HG02610 (cell line): ENCODE measurements around the gene JAKMIP1.

Experiments used
- ATAC-seq: cut with Tn5 transposase; IDR thresholded peaks from one replicate; pipeline ENCODE4 v1.9.1; 2021; ENCODE audit warnings: mild to moderate bottlenecking, moderate library complexity; ENCODE audit not compliant: unreplicated experiment

JAKMIP1 gene

DNA sequence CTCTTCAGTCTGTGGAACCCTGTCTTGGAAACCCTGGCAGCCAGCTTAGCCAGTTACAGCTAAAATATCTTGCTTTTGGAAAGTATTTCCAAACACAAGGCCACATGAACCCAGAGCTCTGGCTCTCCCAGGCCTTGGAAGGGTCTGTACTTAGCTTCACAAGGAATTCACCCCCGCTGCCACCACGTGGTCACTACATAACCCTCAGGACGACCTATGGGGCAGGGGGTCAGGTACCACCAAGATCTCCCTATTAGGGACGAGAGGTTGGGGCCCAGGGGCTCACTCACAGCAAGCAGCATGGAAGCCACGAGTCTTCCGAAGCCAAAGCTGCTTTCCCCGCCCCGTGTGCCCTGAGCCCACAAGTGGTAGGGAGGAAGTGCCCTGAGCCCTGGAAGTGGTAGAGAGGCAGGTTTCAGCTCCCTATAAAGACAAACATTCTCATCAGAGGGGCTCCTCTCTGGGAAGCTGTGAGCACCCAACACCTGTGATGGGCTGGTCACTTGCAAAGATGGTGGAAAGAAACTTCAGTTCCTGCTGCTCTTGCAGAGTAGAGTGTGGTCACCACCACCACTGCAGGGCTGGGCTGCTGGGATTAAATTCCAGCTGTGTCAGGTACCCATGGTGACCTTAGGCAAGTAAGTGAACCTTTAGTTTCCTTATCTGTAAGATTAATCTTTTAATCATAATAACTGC, 4.7 kb upstream of the JAKMIP1 start:
- no peak for ATAC-seq

DNA sequence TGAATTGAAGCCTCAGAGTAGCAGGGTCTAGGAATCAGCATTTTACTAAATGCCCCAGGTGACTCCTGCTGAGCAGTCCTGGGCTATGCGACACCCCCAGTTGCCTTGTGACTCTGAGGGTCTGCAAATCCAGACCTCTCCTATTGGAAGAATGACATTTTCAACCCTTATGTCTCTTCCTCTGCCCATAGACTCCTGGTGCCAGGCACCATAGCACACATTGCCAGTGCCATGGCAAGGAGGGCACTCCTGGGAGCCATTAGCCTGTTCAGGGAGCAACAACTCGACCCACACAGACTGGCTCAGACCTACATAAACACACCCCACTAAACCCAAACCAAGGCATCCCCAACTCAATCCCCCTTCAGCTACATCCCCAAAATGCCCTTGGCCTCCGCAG, 3.7 kb upstream of the JAKMIP1 start:
- no peak for ATAC-seq

DNA sequence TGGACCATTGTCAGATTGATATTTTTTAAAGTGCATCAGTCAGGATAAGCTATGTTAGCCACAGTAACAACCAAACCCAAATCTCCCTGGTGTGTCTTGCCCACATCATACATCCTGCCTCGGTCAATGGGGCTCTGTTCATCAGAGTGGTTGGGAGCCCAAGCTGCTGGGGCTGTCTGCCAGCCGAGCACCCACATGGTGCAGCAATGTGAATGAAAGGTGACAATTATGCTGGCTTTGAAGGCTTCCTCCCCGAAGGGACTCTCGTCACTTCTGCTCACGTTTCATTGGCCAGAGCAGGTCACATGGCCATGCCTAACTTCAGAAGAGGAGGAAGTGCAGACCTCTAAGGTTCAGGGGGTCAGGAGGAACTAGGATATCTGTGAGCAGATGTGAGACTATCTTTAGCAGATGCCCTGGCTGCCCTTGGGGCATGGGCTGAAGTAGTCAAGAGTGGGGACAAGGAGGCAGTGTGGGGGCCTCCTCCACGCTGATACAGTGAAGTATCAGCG, 1.3 kb upstream of the JAKMIP1 start:
- no peak for ATAC-seq

DNA sequence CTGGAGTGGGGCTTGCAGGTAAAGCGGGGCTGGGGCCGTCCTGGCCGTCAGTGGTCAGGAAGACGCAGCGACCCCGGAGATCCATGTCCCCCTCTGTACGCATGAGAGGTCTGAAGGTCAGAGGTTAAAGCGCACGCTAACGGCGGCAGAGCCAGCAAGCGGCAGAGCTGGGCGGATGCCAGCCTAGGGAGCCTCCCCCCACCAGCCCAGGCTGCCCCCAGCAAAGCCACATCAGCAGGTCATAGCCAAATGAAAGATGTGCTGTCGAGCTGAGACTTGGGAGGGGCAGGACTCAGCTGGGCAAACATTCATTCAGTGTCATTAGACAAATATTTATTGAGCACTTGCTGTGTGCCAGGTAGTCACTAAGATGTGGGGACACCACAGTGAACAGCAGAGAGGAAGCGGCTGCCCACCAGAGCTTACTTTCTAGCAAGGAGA, 593 bp upstream of the JAKMIP1 start:
- no peak for ATAC-seq

DNA sequence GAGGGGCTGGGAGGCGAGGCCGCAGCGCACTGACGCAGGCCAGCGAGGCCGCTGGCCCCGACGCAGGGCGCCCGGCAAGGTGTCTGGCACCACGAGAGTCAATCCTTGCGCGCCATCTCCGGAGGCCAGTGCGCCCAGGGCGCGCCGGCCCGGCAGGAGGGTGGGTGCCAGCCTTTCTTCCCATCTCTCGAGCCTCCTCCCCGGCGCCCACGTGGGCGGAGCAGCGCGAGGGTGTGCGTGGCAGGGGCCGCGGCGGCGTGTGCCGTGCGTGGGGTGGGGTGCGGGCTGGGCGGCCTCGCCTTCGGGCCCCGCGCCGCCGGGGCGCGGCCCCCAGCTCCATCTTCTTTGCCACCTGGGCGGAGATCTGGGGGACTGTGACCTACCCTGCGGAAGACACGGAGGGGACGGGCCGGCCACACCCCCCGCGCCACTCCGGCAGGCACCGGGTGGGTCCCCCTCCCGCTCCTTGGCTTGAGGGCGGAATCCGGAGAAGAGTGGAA, 877 bp downstream of the JAKMIP1 start:
- ATAC-seq = no peak

DNA sequence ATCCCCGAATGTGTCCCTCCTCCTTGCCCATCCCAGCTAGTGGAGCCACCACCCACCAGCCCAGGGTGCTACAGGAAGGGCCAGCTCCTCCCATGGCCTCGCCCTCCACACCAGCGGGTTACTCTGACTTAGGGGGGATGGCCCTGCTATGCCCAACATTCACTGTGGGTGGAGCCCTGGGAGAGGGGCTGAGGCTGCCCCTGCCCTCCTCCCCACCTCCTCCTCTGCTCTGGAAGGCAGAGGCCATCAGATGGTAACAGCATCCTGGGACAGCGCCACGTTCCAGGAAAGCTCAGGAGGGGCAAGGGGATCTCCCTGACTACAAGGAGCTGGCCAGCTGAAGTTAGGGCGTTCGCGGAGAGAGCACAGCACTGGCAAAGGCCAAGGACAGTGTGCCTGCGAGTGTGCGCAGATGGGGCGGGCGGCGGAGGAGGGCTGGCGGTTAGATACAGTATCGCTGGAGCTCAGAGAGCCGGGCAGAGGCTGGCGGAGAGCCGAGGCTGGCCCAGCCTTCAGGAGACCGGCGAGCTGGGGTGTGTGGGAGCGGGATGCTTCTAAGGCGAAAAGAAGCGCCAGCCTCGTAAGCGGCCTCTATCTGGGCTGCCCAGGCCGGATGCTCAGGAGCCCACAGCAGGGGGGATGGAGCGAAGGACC, 1.5 kb downstream of the JAKMIP1 start:
- no peak for ATAC-seq

DNA sequence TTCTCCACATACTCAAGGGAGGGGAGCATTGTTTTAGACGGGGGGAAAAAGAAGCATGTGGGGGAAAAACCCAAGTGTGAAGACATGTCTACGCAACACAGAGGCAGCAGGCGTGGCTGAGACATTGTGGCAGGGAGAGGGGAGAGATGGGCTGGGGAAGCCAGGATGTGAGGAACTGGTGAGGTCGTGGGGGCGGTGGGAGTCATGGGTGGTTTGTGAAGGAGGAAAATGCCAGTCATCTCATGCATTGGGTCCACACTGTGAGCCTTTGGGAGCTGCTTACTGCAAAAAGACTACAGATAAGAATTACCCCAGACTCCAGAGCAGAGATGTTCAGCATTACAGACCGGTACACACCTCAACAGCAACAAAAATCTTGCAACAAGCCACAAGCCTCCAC, 2.1 kb downstream of the JAKMIP1 start:
- no peak for ATAC-seq

DNA sequence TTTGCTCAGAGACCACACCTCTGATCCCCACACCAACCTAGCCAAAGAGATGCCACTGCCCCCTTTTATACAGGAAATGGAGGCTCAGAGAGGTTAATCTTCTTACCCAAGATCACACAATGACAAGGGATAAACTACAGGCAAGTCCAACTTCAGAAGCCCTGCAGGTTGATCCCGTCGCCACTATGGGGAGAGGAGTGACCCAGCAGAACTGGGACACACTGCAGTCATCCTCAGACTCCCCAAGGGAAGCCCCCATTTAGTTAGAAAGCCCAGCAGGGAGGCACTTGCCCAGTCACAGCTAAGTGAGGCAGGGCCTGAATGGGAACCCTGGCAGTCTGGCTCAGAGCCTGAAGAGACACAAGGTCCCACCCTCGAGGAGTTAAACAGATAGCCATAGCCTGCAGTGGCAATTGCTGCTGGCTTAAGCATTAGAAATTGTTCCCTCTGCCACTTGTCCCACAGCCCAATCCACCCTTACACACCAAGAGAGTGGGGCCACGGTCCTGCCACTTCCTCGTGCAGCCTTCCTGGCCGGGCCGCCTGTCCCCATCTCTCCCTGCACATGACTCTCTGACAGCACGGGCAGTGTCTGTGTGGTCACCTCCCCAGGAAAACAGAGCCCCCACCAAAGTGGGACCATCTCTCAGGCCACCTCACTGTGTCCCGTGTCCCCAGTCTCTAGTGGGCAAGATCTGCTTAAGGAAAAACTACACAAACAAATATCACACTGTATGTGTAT, 2.7 kb downstream of the JAKMIP1 start:
- ATAC-seq = no peak

DNA sequence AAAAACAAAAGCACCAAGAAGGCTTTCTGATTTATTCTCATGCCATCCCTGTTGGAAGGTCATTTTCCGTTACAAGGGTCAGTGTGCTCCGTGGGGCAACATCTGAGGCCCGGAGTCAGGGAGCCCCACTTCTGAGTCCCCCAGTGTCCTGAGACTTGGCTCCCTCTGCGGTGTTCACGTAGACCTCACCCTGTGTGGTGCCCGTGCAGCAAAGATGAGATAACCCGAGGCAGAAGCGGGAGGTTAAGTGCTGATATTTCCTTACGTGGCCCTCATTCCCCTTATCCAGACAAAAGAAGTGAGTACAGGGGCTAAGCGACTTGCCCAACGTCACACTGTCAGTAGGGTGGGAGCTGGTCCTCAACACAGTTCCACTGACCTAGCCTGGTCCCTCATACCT, 3.5 kb downstream of the JAKMIP1 start:
- ATAC-seq = no peak

DNA sequence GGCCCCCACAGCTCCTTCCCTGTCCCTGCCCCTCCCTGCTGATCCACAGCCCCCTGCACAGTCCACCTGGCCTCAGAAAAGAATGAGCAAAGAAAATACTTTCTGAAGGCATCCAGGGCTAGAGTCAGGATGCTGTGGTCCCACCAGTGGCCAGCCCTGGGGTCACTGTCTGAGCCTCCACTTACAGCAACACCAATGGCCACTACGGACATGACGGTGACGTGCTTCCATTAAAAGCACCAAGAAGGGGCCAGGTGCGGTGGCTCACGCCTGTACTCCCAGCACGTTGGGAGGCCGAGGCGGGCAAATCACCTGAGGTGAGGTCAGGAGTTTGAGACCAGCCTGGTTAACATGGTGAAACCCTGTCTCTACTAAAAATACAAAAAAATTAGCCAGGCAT, 4.0 kb downstream of the JAKMIP1 start:
- ATAC-seq = no peak

DNA sequence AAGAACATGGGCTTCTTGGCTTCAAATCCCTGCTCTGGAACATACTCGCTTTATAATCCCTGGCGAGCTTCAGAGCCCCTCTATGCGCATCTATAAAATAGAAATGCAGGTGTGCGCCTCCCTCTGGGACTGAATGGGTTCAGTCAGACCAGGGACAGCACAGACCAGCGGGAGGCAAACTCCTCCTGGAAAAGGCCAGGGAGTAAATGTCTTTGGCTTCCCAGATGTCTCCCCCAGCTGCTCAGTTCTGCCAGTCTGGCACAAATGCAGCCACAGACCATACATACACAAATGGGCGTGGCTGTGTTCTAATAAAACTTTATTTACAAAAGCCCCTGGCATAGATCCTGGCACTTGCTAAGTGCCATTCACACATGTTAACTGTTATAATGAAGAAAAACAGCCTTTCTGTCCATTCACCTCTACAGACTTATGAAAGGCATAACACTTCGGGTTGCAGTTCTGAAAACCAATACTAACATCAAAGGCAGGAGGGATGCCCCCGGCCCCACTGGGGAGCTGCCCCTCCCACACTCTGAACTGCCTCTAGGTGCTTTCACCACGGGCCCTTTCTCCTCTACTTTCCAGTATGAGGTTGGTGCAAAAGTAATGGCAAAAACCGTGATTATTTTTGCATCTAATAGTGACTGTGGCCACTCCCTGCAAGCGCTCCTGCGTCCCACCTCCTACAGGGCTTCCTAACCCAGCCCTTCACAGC, 4.6 kb downstream of the JAKMIP1 start:
- ATAC-seq = no peak

DNA sequence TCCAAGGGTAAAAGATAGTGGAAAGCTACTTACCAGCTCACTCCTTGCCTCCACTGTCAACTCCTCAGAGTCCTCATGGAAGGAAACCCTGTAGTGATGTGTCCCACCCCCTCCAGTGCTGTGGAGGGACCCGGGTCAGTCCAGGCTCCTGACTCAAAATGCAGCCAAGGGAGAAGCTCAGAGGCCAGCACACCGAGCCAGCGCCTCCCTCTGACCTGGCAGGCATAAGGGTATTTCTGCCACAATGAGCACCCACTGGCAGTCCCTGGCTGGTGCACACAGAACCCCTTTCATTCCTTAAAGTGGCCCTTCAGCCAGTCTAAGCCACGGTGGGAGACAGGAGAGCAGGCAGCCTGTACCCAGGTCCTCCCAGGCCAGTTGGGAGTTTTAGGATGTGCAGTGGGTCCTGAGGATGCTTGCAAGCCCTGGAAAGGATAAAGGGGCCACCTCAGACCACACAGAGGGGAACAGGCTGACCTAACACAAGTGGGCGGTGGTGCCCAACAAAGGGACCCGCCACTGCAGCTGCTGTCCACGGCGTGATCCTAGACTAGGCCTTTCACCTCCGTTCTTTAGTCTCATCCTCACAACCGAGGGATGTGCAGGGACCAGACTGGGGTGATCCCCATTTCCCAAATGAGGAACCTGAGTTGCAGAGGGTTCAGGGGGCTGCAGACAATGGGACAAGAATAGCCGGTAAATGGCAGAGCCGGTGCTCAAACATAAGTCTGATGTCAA, 5.7 kb downstream of the JAKMIP1 start:
- no peak for ATAC-seq

DNA sequence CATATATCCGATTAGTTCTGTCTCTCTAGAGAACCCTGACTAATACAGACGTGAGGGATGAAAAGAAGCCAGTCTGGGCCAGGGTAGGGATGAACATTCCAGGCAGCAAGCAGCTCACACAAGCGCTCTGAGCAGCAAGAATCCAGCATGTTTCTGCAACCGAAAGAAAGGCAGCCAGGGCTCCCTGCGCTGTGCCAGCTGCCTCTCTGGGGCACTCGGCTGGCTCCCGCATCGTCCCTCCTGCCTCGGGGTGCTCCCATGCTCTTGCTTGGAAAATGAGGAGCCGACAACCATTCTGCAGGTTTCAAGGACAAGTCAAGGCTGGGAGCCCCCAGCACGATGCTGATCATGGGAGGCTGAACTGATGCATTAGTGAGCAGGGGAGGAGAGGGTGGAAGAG, 7.0 kb downstream of the JAKMIP1 start:
- ATAC-seq = no peak

DNA sequence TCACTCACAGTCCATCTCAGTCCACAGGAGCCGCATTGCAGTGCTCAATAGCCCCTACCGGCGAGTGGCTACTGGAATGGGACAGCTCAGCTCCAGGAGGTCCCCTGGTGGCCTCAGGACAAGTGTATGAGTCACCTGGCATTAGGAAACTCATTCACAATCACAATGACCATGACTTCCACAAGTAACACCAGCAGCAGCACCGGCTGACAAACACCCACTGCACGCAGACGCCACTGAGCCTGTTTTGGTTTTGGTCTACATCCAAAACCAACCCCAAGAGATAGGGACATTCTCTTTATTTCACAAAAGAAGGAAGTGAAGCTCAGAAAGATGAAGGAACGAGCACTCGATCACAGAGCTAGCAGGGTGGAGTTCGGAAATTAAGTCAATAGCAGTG, 8.1 kb downstream of the JAKMIP1 start:
- ATAC-seq = no peak

DNA sequence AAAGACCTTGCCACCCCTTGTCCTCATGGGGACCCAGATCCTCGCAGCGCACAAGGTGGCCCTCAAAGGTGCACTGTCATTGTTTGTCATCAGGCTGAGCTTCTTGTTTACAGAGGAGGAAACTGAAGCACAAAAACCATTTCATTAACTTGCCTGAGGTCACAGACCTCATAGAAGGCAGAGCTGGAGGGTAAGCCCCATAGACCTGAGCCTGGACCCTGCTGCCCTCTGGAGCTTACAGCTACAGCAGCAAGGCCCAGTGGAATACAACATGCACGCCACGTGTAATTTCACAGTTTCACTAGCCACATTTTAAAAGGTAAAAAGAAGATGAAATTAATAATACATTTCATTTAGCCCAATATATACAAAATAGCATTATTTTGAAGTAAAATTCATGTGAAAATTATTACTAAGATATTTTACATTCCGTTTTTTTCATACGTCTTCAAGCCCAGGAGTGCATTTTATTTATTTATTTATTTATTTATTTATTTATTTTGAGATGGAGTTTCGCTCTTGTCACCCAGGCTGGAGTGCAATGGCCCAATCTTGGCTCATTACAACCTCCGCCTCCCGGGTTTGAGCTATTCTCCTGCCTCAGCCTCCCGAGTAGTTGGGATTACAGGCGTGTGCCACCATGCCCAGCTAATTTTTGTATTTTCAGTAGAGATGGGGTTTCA, 8.8 kb downstream of the JAKMIP1 start:
- no peak for ATAC-seq

DNA sequence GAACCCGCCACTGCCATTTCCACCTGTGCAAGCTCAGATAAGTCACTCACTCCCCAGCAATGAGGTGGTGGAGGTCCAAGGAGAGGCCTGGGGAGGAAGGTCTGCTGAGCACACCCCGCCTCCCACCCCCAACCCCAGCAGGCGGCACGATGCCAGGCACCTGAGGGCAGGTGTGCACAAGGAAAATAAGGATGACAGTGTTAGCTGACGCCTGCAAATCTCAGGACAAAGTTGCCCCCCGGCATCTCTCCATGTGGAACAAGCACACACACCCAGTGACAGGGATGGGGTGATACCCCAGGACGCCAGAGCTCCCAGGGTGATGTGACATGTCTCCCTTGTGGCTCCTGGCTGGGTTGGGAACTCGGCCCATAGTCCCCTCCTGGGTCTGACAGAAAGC, 9.9 kb downstream of the JAKMIP1 start:
- ATAC-seq = no peak

DNA sequence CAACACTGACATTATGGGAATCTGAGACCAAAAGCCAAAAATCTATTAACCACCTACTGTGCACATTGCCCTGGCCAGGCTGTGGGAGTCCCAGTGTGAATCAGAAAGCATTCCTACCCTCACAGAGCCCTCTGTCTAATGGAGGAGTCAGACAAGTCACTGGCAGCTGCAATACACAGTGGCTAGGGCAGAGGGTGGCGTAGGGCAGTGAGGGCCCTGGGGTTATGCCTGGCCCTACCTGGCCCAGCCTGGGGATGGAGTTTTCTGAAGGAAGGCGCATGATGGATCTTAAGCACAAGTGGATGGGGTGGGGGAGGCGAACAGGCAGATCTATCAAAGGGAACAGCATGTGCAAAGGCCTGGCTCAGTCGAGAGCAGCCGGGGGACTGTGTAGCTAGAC, 10.8 kb downstream of the JAKMIP1 start:
- ATAC-seq = no peak

DNA sequence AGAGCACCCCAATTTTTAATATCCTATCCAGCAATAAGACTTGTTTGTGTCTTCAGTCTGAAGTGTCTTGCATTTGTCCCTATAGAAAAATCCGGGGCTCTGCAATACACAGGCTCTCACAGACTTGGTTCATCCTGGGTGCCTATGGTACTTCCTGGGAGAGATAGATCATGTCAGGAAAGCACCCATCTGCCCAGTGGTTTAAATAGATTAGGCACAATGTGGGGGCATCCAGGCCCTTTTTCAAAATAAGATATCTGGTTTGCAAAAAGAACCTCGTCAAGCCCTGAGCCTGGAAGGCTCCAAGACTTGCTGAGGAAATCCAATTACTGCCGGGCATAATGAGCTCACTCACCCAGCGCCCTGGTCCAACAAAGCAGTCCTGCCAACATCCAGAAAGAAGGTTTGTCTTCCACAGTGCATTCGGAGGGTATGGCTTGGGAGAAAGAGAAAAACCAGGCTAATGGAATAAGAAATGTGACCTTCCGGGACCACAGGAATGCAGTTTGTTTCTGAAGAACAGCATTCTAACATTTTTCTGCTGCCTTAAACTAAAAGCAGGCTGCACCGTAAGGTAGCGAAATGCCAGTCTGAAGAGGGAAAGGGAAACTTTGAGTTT, 11.6 kb downstream of the JAKMIP1 start:
- ATAC-seq = no peak

DNA sequence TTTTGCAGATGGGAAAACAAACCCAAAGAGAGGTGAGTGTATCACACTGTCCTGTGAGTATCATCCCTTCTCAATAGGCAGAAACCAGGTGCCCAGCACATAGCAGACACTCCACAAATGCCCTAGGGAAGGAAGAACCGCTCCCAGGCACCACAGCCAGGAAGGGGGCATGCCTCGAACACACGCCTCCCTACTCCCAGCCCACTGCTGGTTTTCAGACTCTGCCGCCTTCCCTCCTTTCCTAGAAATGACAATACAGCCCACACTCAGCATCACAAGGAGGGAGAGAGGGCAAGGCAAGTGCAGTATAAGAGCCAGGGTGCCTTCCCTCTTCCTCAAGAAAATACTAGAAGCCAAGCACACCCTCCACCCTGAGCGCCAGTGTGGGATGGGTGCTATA, 16.2 kb downstream of the JAKMIP1 start:
- peak; percentile 2 for ATAC-seq
